ENCODE data around the gene TEKT2.

The TEKT2 gene

GRCh38 chr1:36087233-36088123 is 3.6 kb downstream of the TEKT2 start:
- TF ChIP-seq POLR2AphosphoS5 (IDR thresholded peaks at IDR 0.05; ENCODE audit: low read depth, low read length) (no peak), FOXP2 (optimal IDR thresholded peaks at IDR 0.05; ENCODE audit: borderline replicate concordance, extremely low read depth, extremely low read length, insufficient read depth) (no peak), SIN3A (IDR thresholded peaks at IDR 0.05; ENCODE audit: borderline replicate concordance, insufficient read depth, low read length) (no peak), TAF1 (IDR thresholded peaks at IDR 0.05; ENCODE audit: borderline replicate concordance, insufficient read depth, low read length) (no peak)
- TF ChIP-seq, protein P1, sequence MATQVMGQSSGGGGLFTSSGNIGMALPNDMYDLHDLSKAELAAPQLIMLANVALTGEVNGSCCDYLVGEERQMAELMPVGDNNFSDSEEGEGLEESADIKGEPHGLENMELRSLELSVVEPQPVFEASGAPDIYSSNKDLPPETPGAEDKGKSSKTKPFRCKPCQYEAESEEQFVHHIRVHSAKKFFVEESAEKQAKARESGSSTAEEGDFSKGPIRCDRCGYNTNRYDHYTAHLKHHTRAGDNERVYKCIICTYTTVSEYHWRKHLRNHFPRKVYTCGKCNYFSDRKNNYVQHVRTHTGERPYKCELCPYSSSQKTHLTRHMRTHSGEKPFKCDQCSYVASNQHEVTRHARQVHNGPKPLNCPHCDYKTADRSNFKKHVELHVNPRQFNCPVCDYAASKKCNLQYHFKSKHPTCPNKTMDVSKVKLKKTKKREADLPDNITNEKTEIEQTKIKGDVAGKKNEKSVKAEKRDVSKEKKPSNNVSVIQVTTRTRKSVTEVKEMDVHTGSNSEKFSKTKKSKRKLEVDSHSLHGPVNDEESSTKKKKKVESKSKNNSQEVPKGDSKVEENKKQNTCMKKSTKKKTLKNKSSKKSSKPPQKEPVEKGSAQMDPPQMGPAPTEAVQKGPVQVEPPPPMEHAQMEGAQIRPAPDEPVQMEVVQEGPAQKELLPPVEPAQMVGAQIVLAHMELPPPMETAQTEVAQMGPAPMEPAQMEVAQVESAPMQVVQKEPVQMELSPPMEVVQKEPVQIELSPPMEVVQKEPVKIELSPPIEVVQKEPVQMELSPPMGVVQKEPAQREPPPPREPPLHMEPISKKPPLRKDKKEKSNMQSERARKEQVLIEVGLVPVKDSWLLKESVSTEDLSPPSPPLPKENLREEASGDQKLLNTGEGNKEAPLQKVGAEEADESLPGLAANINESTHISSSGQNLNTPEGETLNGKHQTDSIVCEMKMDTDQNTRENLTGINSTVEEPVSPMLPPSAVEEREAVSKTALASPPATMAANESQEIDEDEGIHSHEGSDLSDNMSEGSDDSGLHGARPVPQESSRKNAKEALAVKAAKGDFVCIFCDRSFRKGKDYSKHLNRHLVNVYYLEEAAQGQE (IDR thresholded peaks at IDR 0.05; ENCODE audit: insufficient read depth in 1 of 2, low read depth in 2 of 2, low read length in 2 of 2): no peak

DNA sequence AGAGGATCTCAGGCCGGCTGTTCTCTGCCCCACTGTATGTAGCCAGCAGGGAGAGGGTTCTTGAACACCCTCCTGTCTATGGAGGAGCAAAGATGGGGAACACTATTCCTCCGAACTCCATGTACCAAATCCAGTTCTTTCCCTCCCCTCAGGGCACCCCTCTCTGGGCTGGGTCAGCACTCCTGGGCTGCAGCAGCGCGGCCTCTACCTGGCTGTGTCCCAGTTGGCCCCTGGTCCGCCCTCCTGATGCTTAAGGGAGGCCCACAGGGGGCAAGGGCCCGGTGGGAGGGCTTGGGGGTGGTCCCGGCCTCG is 4.3 kb downstream of the TEKT2 start:
- TF ChIP-seq, protein P1 (IDR thresholded peaks at IDR 0.05; ENCODE audit: insufficient read depth in 1 of 2, low read depth in 2 of 2, low read length in 2 of 2): no peak
- TF ChIP-seq SIN3A (IDR thresholded peaks at IDR 0.05; ENCODE audit: borderline replicate concordance, insufficient read depth, low read length) (no peak), FOXP2 (optimal IDR thresholded peaks at IDR 0.05; ENCODE audit: borderline replicate concordance, extremely low read depth, extremely low read length, insufficient read depth) (no peak), TAF1 (IDR thresholded peaks at IDR 0.05; ENCODE audit: borderline replicate concordance, insufficient read depth, low read length) (no peak), POLR2AphosphoS5 (IDR thresholded peaks at IDR 0.05; ENCODE audit: low read depth, low read length) (no peak)

- TF ChIP-seq, protein P1 (IDR thresholded peaks at IDR 0.05; ENCODE audit: insufficient read depth in 1 of 2, low read depth in 2 of 2, low read length in 2 of 2): peak in 1 of 2 experiments; percentile 41; a peak in 1 of 4 replicates
- TF ChIP-seq SIN3A (IDR thresholded peaks at IDR 0.05; ENCODE audit: borderline replicate concordance, insufficient read depth, low read length) (no peak; the same call in 1 of the 2 replicates), POLR2AphosphoS5 (IDR thresholded peaks at IDR 0.05; ENCODE audit: low read depth, low read length) (peak; percentile 79; the same call in 1 of the 2 replicates), TAF1 (IDR thresholded peaks at IDR 0.05; ENCODE audit: borderline replicate concordance, insufficient read depth, low read length) (peak; percentile 93), FOXP2 (optimal IDR thresholded peaks at IDR 0.05; ENCODE audit: borderline replicate concordance, extremely low read depth, extremely low read length, insufficient read depth) (peak; percentile 26)
Measured at GRCh38 chr1:36088577-36089392, 4.9 kb downstream of the TEKT2 start, which contains the start of gene ADPRS. Gene ADPRS (plus strand): TSS chr1:36088892. CDS start chr1:36088905, 13 bp downstream.

- TF ChIP-seq TAF1 (IDR thresholded peaks at IDR 0.05; ENCODE audit: borderline replicate concordance, insufficient read depth, low read length) (no peak), FOXP2 (optimal IDR thresholded peaks at IDR 0.05; ENCODE audit: borderline replicate concordance, extremely low read depth, extremely low read length, insufficient read depth) (no peak), SIN3A (IDR thresholded peaks at IDR 0.05; ENCODE audit: borderline replicate concordance, insufficient read depth, low read length) (no peak), POLR2AphosphoS5 (IDR thresholded peaks at IDR 0.05; ENCODE audit: low read depth, low read length) (0 out of 2 replicates have a peak, but pooled peaks have one; percentile 19)
- TF ChIP-seq, protein P1 (IDR thresholded peaks at IDR 0.05; ENCODE audit: insufficient read depth in 1 of 2, low read depth in 2 of 2, low read length in 2 of 2): 0 out of 4 replicates have a peak, but pooled peaks of 1 of the 2 experiments have one; percentile 26
Measured at GRCh38 chr1:36089393-36090121, 5.7 kb downstream of the TEKT2 start.
